Embryonic facial prominence (tissue), 1 donor: Measurements from ENCODE around the gene IL2RA.
"Not testable (repeated sequence)": the region's sequence is repeated elsewhere in the genome, so short reads cannot be mapped to it uniquely, and the experiment has no call there.

ENCODE experiments used
- DNase-seq: peaks from one replicate; pipeline ENCODE4 v3.0.0-alpha.2; 2016; ENCODE audit errors: extremely low spot score

The IL2RA gene

GRCh38 chr10:6082496-6083395 is 20.6 kb upstream of the IL2RA start:
- DNase-seq, result no peak

GRCh38 chr10:6080417-6080973 is 18.3 kb upstream of the IL2RA start:
- DNase-seq, result no peak

GRCh38 chr10:6079044-6079443 is 16.9 kb upstream of the IL2RA start:
- DNase-seq, result no peak

- no peak for DNase-seq
These were observed 15.0 kb upstream of the IL2RA start for GRCh38 chr10:6077071-6077675.

GRCh38 chr10:6074489-6075301 is 12.5 kb upstream of the IL2RA start:
- DNase-seq, result no peak

GRCh38 chr10:6072215-6072934 is 10.2 kb upstream of the IL2RA start:
- no peak for DNase-seq

- no peak for DNase-seq
These were observed 9.3 kb upstream of the IL2RA start for GRCh38 chr10:6071181-6072175.

GRCh38 chr10:6070660-6071059 is 8.5 kb upstream of the IL2RA start:
- no peak for DNase-seq

- DNase-seq, result no peak
These were observed 7.1 kb upstream of the IL2RA start for GRCh38 chr10:6069081-6069931.

- no peak for DNase-seq
These were observed 6.3 kb upstream of the IL2RA start for GRCh38 chr10:6068422-6068821.

- DNase-seq, result no peak
These were observed 5.8 kb upstream of the IL2RA start for GRCh38 chr10:6068006-6068405.

GRCh38 chr10:6067457-6067856 is 5.3 kb upstream of the IL2RA start:
- DNase-seq, result no peak

- DNase-seq, result no peak
These were observed 3.7 kb upstream of the IL2RA start for GRCh38 chr10:6065835-6066234.

- no peak for DNase-seq
These were observed 3.2 kb upstream of the IL2RA start for GRCh38 chr10:6065406-6065805.

GRCh38 chr10:6064726-6065125 is 2.6 kb upstream of the IL2RA start:
- not testable (repeated sequence) for DNase-seq

- DNase-seq, result no peak
These were observed 2.0 kb upstream of the IL2RA start for GRCh38 chr10:6064119-6064518.

- DNase-seq, result no peak
These were observed 1.1 kb downstream of the IL2RA start for GRCh38 chr10:6061056-6061455.

- DNase-seq, result no peak
These were observed 2.7 kb downstream of the IL2RA start for GRCh38 chr10:6059506-6059905.
